Posterior vena cava (tissue), 2 donors: ENCODE measurements around the gene TTC21A. TPM values are rescaled to one million over a fixed set of nuclear protein-coding genes. Genes with fewer than 3 reads are reported as not detected.

Source experiments
- DNase-seq: peaks from one replicate; pipeline ENCODE4 v3.0.0-alpha.2; 2020; ENCODE audit warnings: low spot score
- intact Hi-C, 2 donors: fragments of 100-400 bp; cut with DNase I; formaldehyde crosslinking; loops; one replicate each; pipeline versions ENCODE4 v1.14.1 to v1.14.2; 2022 to 2023
- total RNA-seq, 2 donors: library from RNA; stranded (reverse); fragmentation: NEBNext Ultra II Directional; extraction: Animal tissue kit (Norgen Biotek cat#: 25700); gene quantifications; one replicate each; pipeline ENCODE4 v1.2.1, GENCODE V29; 2021
- donor health status: DM: yes; HTN: yes; CAD: no.
- donor health status: DM: yes; HTN: yes; CAD: no.

TTC21A gene
- total RNA-seq, 2 donors from 2014 or later: 3.0 to 5.4 TPM

GRCh38 chr3:39110041-39110639, 2.7 kb downstream of the TTC21A start:
- intact Hi-C loops: no loop called here
- DNase-seq: no peak

GRCh38 chr3:39112113-39112512, 4.6 kb downstream of the TTC21A start:
- DNase-seq: no peak
- intact Hi-C loops: no loop called here

GRCh38 chr3:39112535-39112934, 5.1 kb downstream of the TTC21A start:
- DNase-seq: no peak
- intact Hi-C loops: no loop called here

DNA sequence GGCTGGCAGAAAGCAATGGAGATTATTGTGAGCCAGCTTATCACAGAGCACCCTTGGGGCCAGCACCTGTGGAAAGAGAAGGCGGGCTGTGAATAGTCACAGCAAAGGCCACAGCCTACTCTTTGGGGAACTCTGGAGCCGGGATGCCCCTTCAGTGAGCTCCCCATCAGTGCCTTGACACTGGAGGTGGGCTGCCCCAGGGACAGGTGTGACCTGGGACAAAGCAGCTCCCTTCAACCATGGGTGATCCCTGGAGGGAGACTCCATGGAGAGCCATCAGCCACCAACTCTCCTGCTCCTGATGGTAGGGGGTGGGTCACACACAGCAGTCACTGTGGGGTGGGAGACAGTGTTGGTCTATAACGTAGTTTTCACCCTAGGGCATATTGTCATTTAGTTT, 5.8 kb downstream of the TTC21A start:
- DNase-seq: no peak

GRCh38 chr3:39114456-39114855, 7.0 kb downstream of the TTC21A start:
- intact Hi-C loops: no loop called here
- DNase-seq: peak; percentile 42

More for the DNA sequence above, 5.8 kb downstream of the TTC21A start:
- intact Hi-C loops: no loop called here

- no peak for DNase-seq
- intact Hi-C loops: no loop called here
These were observed 8.4 kb downstream of the TTC21A start for GRCh38 chr3:39115870-39116269.

DNA sequence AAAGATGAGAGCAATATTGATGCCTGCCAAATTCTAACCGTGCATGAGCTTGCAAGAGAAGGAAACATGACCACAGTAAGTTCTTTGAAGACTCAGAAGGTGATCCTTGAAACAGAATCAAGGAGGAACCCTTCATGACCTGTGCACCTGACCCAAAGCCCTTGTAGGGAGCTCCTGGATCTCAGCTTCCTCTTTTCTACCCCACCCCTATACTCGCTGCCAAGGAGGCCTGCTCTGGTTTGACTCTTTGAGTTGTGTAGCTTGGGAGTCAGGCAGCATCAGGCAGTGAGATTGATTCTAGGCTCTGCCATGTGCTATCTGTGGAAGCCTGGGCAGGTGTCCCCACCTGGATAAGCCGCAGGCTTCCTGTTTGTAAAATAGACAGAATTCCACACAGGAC, 10.6 kb downstream of the TTC21A start:
- intact Hi-C loops: no loop called here
- DNase-seq: no peak

DNA sequence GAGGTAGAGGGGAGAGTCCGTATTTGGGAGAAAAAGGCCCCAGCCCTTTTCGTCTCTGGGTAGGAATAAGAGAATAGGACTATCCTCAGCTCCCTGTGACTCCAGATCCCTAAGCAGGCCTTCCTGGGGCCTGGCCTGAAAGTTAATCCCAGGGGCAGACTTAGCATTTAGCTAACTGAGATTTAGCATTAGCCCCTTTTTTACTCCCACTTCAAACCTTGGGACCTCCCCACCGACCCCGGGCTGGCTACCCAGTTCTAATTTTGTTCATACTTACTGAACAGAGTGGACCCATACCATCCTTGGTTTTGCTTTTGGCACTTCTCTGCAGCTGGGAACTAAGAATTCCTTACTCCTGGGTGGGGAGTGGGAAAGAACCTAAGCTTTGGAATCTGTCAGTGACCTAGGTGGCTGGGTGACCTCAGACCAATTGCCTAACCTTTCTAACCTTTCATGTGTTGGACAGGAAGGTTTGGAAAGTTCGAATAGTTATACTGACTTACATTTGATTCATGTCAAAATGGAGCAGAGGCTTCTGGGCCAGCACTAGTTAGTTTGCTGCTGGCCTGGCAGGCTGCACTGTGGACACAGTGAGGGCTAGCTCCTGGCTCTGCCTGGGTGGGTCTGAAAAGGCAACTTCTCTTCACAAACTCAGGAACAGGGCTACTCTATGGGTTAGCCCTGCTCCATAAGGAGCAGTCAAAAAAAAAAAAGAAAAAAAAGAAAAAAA, 11.6 kb downstream of the TTC21A start:
- DNase-seq: no peak

GRCh38 chr3:39121621-39122020, 14.1 kb downstream of the TTC21A start:
- DNase-seq: no peak
- intact Hi-C loops: no loop called here

More for the DNA sequence above, 11.6 kb downstream of the TTC21A start:
- intact Hi-C loops: no loop called here

DNA sequence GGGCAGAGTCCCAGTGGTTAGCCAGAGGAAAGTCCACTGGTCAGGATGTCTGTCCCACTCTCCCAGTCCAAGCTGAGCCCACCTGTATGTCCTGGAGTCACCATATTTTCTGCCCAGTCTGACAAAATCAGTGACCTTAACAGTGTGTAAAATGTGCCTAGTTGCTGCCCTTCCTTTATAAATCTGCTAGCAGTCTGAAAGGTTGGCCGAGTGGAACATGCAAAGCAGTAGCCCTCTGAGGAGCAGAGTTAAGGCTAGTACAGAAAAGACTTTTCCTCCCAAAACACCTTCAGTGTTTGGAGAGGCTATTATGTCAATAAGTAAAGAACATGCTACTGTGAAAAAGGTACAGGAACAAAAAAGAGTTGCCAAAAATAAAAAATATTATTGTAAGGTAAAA, 15.3 kb downstream of the TTC21A start:
- intact Hi-C loops: no loop called here
- DNase-seq: peak; percentile 20

DNA sequence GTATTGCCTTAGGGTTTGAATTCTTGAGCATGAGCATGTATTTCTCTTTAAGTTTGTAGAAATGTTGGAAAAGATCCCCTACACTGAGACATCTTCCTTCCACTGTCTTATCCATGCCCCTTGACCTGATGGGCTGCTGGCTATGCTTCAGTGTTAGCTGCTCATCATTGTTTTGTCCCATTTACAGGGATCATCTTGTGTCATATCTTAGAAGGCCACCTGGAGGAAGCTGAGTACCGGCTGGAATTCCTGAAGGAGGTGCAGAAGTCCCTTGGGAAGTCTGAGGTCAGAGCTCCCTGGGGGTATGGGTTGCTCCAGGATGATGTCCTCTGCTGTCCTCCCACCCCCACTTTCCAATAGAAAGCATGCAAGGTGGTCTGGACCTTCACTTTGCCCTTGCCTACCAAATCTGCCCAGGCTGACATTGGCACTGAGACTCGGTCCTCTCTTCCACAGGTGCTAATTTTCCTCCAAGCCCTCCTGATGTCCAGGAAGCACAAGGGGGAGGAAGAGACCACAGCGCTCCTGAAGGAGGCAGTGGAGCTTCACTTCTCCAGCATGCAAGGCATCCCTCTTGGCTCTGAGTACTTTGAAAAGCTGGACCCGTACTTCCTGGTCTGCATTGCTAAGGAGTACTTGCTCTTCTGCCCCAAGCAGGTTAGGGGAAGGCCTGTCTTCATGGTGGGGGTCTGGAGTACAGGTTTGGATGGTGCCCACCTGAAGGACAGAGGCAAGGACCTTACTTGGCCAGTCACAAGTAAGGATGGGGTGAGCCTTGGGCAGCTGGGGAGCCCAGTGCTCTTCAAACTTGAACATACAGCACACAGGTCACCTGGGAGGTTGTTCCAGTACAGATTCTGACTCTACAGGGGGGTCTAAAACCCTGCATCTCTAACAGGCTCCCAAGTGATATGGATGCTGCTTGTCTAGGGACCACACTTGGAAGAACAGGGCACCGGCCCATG, 17.7 kb downstream of the TTC21A start:
- intact Hi-C loops: loop anchor here (5.0 kb wide), 2 partner anchors 147 to 167 kb away; no protein-coding TSS in a partner anchor
- peak; percentile 41 for DNase-seq

- peak; percentile 40 for DNase-seq
- intact Hi-C loops: loop anchor here (5.0 kb wide), 2 partner anchors 146 to 166 kb away; no protein-coding TSS in a partner anchor
These were observed 18.5 kb downstream of the TTC21A start for GRCh38 chr3:39125841-39126500.

DNA sequence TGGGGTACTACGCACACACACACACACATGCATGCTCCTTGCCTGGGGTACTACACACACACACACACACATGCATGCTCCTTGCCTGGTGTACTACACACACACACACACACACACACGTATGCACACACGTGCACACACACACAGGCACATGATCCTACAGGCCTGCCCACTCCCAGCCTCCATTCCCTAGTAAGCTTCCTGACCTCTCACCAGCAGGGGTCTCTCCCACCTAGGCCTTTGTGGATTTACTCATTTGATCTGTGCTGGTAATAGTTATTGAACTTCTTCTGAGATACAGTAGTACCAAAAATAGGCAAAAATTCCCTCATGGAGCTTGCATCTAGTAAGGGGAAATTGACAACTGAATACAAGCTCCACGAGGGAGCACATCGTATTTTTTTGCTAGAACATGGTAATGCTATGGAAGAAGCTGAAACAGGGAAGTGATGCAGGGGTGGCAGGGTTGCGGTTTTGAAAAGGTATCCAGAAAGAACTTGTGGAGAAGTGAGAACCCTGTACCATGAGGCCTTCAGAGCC, 19.1 kb downstream of the TTC21A start:
- DNase-seq: peak; percentile 79
- intact Hi-C loops: loop anchor here (5.0 kb wide), 2 partner anchors 146 to 166 kb away; no protein-coding TSS in a partner anchor

GRCh38 chr3:39127269-39127907, 19.9 kb downstream of the TTC21A start:
- DNase-seq: peak; percentile 52
- intact Hi-C loops: loop anchor here (5.0 kb wide), 2 partner anchors 145 to 165 kb away; no protein-coding TSS in a partner anchor

DNA sequence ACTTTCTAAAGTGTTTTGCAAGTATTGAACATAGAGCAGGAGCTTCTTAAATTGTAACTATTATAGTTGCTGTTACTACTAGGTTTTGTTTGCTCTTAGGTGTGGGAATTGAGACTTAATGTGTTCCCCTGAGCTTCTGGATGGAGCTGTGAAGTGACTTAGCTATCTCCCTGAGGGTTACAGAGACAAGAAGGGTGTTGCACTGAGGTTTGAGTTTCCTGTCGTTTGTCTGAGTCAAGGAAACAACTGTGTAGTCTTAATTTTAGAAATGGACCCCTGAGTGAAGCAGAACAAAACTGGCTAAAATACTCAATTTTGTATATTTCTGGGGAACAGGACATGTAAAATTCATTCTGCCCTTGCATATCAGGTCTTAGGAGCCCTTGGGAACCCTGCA, 20.4 kb downstream of the TTC21A start:
- intact Hi-C loops: loop anchor here (5.0 kb wide), 2 partner anchors 144 to 164 kb away; no protein-coding TSS in a partner anchor
- no peak for DNase-seq

DNA sequence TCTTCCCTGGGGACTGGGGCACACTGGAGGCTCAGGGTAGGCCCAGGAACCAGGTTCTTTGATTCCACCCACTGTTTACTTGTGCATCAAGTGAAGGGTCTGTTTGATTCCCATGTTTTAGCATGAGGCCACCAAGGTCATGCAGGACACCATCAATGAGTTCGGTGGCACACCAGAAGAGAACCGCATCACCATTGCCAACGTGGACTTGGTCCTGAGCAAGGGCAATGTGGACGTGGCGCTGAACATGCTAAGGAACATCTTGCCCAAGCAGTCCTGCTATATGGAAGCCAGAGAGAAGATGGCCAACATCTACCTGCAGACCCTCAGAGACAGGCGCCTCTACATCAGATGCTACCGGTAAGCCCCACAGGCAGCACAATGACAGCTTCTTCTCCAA, 21.5 kb downstream of the TTC21A start:
- intact Hi-C loops: loop anchor here (5.0 kb wide), 2 partner anchors 143 to 163 kb away; no protein-coding TSS in a partner anchor
- DNase-seq: peak; percentile 41

DNA sequence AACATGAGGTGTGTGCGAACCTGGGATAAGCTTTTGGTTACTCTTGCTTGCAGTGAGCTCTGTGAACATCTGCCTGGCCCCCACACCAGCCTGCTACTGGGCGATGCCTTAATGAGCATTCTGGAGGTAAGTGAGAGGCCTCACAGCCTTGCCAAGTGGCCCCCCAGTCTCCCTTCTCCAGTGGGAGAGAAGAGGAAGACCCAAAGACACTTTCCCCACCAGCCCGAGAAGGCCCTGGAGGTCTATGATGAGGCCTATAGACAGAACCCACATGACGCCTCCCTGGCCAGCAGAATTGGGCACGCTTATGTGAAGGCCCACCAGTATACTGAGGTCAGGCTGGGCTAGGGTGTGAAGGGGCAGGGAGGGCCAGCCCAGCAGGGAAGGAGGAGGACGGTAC, 22.5 kb downstream of the TTC21A start:
- peak; percentile 51 for DNase-seq
- intact Hi-C loops: loop anchor here in 1 of 2 donors (5.0 to 10.0 kb wide), 2 partner anchors 165 to 1547 kb away; no protein-coding TSS in a partner anchor

- DNase-seq: no peak
- intact Hi-C loops: loop anchor here in 1 of 2 donors (5.0 to 10.0 kb wide), 2 partner anchors 164 to 1547 kb away; no protein-coding TSS in a partner anchor
These were observed 23.3 kb downstream of the TTC21A start for GRCh38 chr3:39130693-39131265.
